ENCODE data around the gene HENMT1.

GRCh38 chr1:108609483-108610049, 51.3 kb downstream of the HENMT1 start:
- TF ChIP-seq EZH2 (IDR thresholded peaks at IDR 0.05; ENCODE audit: insufficient read depth, poor library complexity, severe bottlenecking) (no peak), EZH2phosphoT487 (IDR thresholded peaks at IDR 0.05; ENCODE audit: insufficient read depth, low read depth) (no peak)

Measured in GM23248 (cell line).